Colonic mucosa (tissue), 4 donors: Measurements from ENCODE around the gene GBX1. TPM values are rescaled to one million over a fixed set of nuclear protein-coding genes. Genes with fewer than 3 reads are reported as not detected.

Experiments used
- DNase-seq: peaks from one replicate; pipeline ENCODE4 v3.0.0-alpha.2; 2020
- H3K27ac ChIP-seq: fragments of 200-600 bp; one replicate; pipeline ENCODE4 v1.8.0; 2021
- H3K27me3 ChIP-seq: fragments of 200-600 bp; one replicate; pipeline ENCODE4 v1.8.0; 2021
- H3K36me3 ChIP-seq: fragments of 200-600 bp; one replicate; pipeline ENCODE4 v1.8.0; 2021
- H3K4me1 ChIP-seq: fragments of 200-600 bp; one replicate; pipeline ENCODE4 v1.8.0; 2021; ENCODE audit warnings: mild to moderate bottlenecking
- H3K4me3 ChIP-seq: fragments of 200-600 bp; one replicate; pipeline ENCODE4 v1.8.0; 2021
- H3K9ac ChIP-seq, 2 donors: one replicate each; pipeline ENCODE4 v1.7.0; 2013; ENCODE audit warnings: control low read depth in 2 of 2, low read depth in 2 of 2, low read length in 2 of 2
- H3K9me3 ChIP-seq: fragments of 200-600 bp; one replicate; pipeline ENCODE4 v1.8.0; 2021
- intact Hi-C: fragments of 100-400 bp; cut with DNase I; formaldehyde crosslinking; loops from one replicate; pipeline ENCODE4 v1.14.1; 2022
- total RNA-seq, 2 donors: library from RNA; stranded (reverse); fragmentation: NEBNext Ultra II Directional in 1 of 2; extraction: Animal tissue kit (Norgen Biotek cat#: 25700) in 1 of 2; gene quantifications; one replicate each; pipeline ENCODE4 v1.2.1, GENCODE V29; 2021
- TF ChIP-seq, protein P1 (sequence below): fragments of 200-600 bp; IDR thresholded peaks from one replicate; pipeline ENCODE4 v1.8.0; 2022; ENCODE audit warnings: antibody characterized with exemption, mild to moderate bottlenecking
- donor health status: healthy.
- donor health status: DM: no; HTN: no; CAD: no.
- donor health status: DM: no; HTN: no; CAD: no.

GBX1 gene
- total RNA-seq, 2 donors from 2014 or later = not detected

- no peaks in the 10 kb centered on the region for H3K9me3 ChIP-seq
- no peaks in the 10 kb centered on the region for H3K36me3 ChIP-seq
- no peak overlapping the region for H3K9ac ChIP-seq
- no peak overlapping the region for H3K4me3 ChIP-seq
- intact Hi-C loops = no loop called here
- no peaks in the 10 kb centered on the region for H3K4me1 ChIP-seq
- no peaks in the 10 kb centered on the region for H3K27me3 ChIP-seq
- no peak for DNase-seq
- H3K27ac ChIP-seq = no peak overlapping the region
- TF ChIP-seq, protein P1, sequence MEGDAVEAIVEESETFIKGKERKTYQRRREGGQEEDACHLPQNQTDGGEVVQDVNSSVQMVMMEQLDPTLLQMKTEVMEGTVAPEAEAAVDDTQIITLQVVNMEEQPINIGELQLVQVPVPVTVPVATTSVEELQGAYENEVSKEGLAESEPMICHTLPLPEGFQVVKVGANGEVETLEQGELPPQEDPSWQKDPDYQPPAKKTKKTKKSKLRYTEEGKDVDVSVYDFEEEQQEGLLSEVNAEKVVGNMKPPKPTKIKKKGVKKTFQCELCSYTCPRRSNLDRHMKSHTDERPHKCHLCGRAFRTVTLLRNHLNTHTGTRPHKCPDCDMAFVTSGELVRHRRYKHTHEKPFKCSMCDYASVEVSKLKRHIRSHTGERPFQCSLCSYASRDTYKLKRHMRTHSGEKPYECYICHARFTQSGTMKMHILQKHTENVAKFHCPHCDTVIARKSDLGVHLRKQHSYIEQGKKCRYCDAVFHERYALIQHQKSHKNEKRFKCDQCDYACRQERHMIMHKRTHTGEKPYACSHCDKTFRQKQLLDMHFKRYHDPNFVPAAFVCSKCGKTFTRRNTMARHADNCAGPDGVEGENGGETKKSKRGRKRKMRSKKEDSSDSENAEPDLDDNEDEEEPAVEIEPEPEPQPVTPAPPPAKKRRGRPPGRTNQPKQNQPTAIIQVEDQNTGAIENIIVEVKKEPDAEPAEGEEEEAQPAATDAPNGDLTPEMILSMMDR = no peak
Measured at GRCh38 chr7:151206914-151207313, 39.4 kb upstream of the GBX1 start.

DNA sequence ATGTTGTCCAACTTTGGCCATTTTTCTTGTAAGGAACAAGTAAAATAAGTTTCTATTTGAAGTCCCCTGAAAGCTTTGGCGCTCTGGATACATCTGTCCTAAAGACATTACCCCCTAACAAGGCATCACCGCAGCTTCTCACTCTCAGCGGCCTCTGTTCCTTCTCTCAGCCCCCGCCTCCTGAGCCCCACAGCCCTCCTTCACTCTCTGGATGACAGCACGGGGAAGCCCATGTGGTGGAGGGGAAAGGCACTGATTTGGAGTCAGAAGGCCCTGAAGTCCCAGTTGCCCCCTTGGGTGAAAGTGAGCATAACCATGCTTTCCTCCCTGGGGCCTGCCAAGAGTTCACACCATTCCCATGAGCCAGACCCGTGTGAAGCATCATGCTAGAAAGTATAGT is 38.2 kb upstream of the GBX1 start:
- Histone ChIP-seq H3K9ac (no peak overlapping the region), H3K4me3 (no peak overlapping the region), H3K9me3 (no peaks in the 10 kb centered on the region), H3K36me3 (no peaks in the 10 kb centered on the region), H3K27me3 (no peaks in the 10 kb centered on the region), H3K4me1 (no peaks in the 10 kb centered on the region), H3K27ac (no peak overlapping the region)
- intact Hi-C loops = no loop called here
- TF ChIP-seq, protein P1 = no peak
- DNase-seq = no peak

- Histone ChIP-seq H3K9me3 (no peaks in the 10 kb centered on the region), H3K9ac (no peak overlapping the region), H3K4me3 (no peak overlapping the region), H3K4me1 (no peaks in the 10 kb centered on the region), H3K36me3 (no peaks in the 10 kb centered on the region), H3K27me3 (no peaks in the 10 kb centered on the region), H3K27ac (no peak overlapping the region)
- intact Hi-C loops = no loop called here
- TF ChIP-seq, protein P1 = no peak
- DNase-seq = no peak
Measured at GRCh38 chr7:151204383-151205032, 37.0 kb upstream of the GBX1 start.

DNA sequence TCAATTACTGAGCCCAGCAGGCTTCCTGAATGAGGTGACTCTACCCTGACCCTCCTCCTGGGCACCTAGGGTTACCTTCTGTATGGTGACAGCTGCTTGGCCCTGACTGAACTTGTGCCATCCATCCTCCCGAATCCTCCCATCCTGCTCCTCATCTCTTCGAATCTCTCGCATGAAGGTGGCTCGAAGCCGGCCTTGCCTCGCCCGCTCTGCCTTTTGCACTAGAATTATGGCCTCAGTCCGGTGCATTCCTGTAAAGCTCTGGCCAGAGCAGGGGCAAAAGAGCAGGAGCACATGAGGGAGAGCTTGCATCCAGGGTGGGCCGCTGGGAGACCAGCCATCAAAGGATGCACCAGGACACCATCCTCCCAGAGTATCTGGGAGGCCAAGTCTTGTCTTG is 35.3 kb upstream of the GBX1 start:
- Histone ChIP-seq H3K4me1 (no peaks in the 10 kb centered on the region), H3K4me3 (no peak overlapping the region), H3K9me3 (no peaks in the 10 kb centered on the region), H3K27me3 (no peaks in the 10 kb centered on the region), H3K27ac (no peak overlapping the region), H3K9ac (no peak overlapping the region), H3K36me3 (no peaks in the 10 kb centered on the region)
- intact Hi-C loops = no loop called here
- DNase-seq = no peak
- TF ChIP-seq, protein P1 = no peak

DNA sequence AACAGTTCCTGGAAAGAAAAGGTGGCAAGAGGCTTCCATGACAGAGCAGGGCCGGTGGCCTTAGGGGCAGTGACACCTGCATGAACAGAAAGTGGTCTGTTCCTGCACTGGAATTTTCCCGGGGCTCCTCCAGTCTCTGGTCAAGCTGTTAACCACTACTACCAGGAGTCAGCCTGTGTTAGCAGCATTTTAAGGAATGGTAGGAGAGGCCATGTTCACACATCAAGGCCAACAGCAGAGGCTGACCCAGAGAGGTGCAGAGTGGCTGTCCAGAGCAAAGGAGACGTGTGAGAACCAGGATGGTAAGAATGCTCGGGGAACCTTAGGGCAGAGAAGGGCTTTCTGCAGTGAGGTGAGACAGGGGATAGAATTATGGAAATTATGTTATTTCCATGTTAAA is 34.3 kb upstream of the GBX1 start:
- DNase-seq = no peak
- Histone ChIP-seq H3K4me1 (no peaks in the 10 kb centered on the region), H3K27me3 (no peaks in the 10 kb centered on the region), H3K9me3 (no peaks in the 10 kb centered on the region), H3K27ac (no peak overlapping the region), H3K36me3 (no peaks in the 10 kb centered on the region), H3K9ac (no peak overlapping the region), H3K4me3 (no peak overlapping the region)
- TF ChIP-seq, protein P1 = no peak
- intact Hi-C loops = no loop called here
